ENCODE results near the gene BID. TPM values are rescaled to one million over a fixed set of nuclear protein-coding genes. Genes with fewer than 3 reads are reported as not detected.

Gene BID
- total and polyA plus RNA-seq, 10 of the 15 experiments (the other 5 are each of a cell fraction or from before 2014, with no cell fraction given): 7.9 to 241 (median 136) TPM

DNA sequence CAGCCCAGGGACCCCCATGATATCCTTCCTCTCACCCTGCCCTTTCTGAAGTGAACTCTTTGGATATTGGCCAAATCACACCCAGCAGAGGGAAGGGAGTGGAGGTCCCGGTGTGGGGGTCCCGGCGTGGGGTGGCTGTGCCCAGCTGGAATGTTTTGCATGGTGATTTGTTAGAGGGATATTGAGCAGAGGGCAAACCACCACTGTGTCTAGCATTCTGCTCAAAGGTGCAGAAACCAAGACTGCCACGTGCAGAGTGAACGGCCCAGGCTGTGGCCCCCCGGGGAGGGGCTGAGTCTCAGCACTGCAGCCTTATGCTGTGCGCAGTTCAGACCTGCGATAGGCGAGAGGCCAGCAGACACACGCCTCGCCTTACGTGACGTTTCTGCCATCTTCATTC lies 7.9 kb upstream of the BID start:
- Histone ChIP-seq H3K4me2 (ENCODE audit: control insufficient read depth, insufficient read depth) (peak overlapping the region; percentile 92; the same call in 1 of the 2 replicates), H3K9ac (ENCODE audit: control insufficient read depth, insufficient read depth, low read length) (peak overlapping the region; percentile 72; the same call in 1 of the 2 replicates)

More for the DNA sequence above, 7.9 kb upstream of the BID start:
- intact Hi-C loops (cut with micrococcal nuclease; ENCODE audit: unreplicated experiment): no loop called here
- Histone ChIP-seq H4K20me1 (ENCODE audit: control insufficient read depth, insufficient read depth) (no peaks in the 10 kb centered on the region), H3K36me3 (ENCODE audit: control insufficient read depth in 2 of 2, insufficient read depth in 2 of 2, low read length in 1 of 2) (peaks cover 0 to 2% of the 10 kb centered on the region in 2 experiments; a peak in 3 of 4 replicates), H2AFZ (ENCODE audit: control insufficient read depth, low read depth, low read length) (no peak overlapping the region), H3K27ac (ENCODE audit: control insufficient read depth, insufficient read depth) (peak overlapping the region; percentile 98), H3K27me3 (replicated peaks in 1 of 2; ENCODE audit: control insufficient read depth in 2 of 2, insufficient read depth in 2 of 2, low read length in 1 of 2) (no peaks in the 10 kb centered on the region), H3K4me1 (ENCODE audit: control insufficient read depth, insufficient read depth, low read length) (peaks cover 46% of the 10 kb centered on the region), H3K79me2 (ENCODE audit: control insufficient read depth, insufficient read depth, low read length) (peaks cover 37% of the 10 kb centered on the region), H3K4me3 (no peak overlapping the region), H3K9me3 (replicated peaks; ENCODE audit: control insufficient read depth, insufficient read depth, low read length) (no peaks in the 10 kb centered on the region; the same call in 2 of the 3 replicates)
- SMC1A ChIA-PET (ENCODE audit: uncharacterized antibody, unreplicated experiment): interaction anchor here (0.9 to 3.7 kb wide), 7 partner anchors 11 to 294 kb away, joined by 3 to 24 read pairs (median 4); no protein-coding TSS in a partner anchor
- WGBS (ENCODE audit: insufficient coverage, insufficient replicate concordance, low lambda C conversion rate, missing lambda C conversion rate): 83% methylated on average over 13 of the region's 13 CpGs
- ATAC-seq (no peak), FAIRE-seq (no peak), DNase-seq (ENCODE audit: low read depth, low spot score) (no peak)
- RAD21 ChIA-PET (ENCODE audit: unreplicated experiment): interaction anchor here (0.9 to 3.4 kb wide), 7 partner anchors 11 to 294 kb away, joined by 3 to 27 read pairs (median 4); no protein-coding TSS in a partner anchor
- no TSS peak for BruUV-seq (replicated peaks)
- CTCF ChIA-PET: interaction anchor here (0.9 to 5.3 kb wide), 5 partner anchors 10 to 224 kb away, joined by 3 to 33 read pairs (median 5); no protein-coding TSS in a partner anchor
- TF ChIP-seq POLR2A (IDR thresholded peaks at IDR 0.05; ENCODE audit: low read depth, low read length) (0 out of 2 replicates have a peak, but pooled peaks have one; percentile 29), SMAD1 (IDR thresholded peaks at IDR 0.05; ENCODE audit: low read depth, partially characterized antibody) (no peak), SREBF2 (IDR thresholded peaks at IDR 0.05; ENCODE audit: low read length) (no peak)
- TF ChIP-seq, protein P1, sequence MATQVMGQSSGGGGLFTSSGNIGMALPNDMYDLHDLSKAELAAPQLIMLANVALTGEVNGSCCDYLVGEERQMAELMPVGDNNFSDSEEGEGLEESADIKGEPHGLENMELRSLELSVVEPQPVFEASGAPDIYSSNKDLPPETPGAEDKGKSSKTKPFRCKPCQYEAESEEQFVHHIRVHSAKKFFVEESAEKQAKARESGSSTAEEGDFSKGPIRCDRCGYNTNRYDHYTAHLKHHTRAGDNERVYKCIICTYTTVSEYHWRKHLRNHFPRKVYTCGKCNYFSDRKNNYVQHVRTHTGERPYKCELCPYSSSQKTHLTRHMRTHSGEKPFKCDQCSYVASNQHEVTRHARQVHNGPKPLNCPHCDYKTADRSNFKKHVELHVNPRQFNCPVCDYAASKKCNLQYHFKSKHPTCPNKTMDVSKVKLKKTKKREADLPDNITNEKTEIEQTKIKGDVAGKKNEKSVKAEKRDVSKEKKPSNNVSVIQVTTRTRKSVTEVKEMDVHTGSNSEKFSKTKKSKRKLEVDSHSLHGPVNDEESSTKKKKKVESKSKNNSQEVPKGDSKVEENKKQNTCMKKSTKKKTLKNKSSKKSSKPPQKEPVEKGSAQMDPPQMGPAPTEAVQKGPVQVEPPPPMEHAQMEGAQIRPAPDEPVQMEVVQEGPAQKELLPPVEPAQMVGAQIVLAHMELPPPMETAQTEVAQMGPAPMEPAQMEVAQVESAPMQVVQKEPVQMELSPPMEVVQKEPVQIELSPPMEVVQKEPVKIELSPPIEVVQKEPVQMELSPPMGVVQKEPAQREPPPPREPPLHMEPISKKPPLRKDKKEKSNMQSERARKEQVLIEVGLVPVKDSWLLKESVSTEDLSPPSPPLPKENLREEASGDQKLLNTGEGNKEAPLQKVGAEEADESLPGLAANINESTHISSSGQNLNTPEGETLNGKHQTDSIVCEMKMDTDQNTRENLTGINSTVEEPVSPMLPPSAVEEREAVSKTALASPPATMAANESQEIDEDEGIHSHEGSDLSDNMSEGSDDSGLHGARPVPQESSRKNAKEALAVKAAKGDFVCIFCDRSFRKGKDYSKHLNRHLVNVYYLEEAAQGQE (IDR thresholded peaks at IDR 0.05; ENCODE audit: low read depth, low read length): no peak
- POLR2A ChIA-PET: interaction anchor here (1.0 to 6.7 kb wide), 3 partner anchors 10 to 16 kb away, joined by 3 to 85 read pairs (median 6); no protein-coding TSS in a partner anchor
- in situ Hi-C loops (cut with MboI): no loop called here

Data from GM12878 (cell line).